Progenitor cell of endocrine pancreas (in vitro differentiated cells): ENCODE results near the gene MPZL3. TPM values are rescaled to one million over a fixed set of nuclear protein-coding genes. Genes with fewer than 3 reads are reported as not detected.

Source experiments
- DNase-seq: peaks from one replicate; pipeline ENCODE4 v3.0.0; 2021; ENCODE audit warnings: low spot score; ENCODE audit not compliant: unreplicated experiment
- H3K27ac Mint-ChIP-seq: 2 replicates; pipeline ENCODE4 v1.8.0; 2021; ENCODE audit warnings: mild to moderate bottlenecking, moderate library complexity, mixed read lengths
- H3K27me3 Mint-ChIP-seq: 2 replicates; pipeline ENCODE4 v1.8.0; 2021; ENCODE audit warnings: mixed read lengths
- H3K36me3 Mint-ChIP-seq: 2 replicates; pipeline ENCODE4 v1.8.0; 2022; ENCODE audit warnings: mixed read lengths; ENCODE audit not compliant: insufficient read depth
- H3K4me1 Mint-ChIP-seq: 2 replicates; pipeline ENCODE4 v1.8.0; 2021; ENCODE audit warnings: low read depth, mixed read lengths
- H3K4me3 Mint-ChIP-seq: 2 replicates; pipeline ENCODE4 v1.8.0; 2021; ENCODE audit warnings: low read depth, mild to moderate bottlenecking, moderate library complexity, mixed read lengths
- H3K9me3 Mint-ChIP-seq: 2 replicates; pipeline ENCODE4 v1.8.0; 2021; ENCODE audit warnings: low read depth, mixed read lengths
- total RNA-seq: library from RNA; stranded (reverse); gene quantifications from 2 replicates; pipeline ENCODE4 v1.2.1, GENCODE V29; 2021
- TF ChIP-seq, protein P1 (sequence below): fragments of 200-600 bp; sonication (generic); IDR thresholded peaks from one replicate; pipeline ENCODE4 v1.5.0; 2021; ENCODE audit warnings: antibody characterized with exemption, mild to moderate bottlenecking; ENCODE audit not compliant: unreplicated experiment

Gene MPZL3
- total RNA-seq, 1 donor from 2014 or later: 6.3 TPM

DNA sequence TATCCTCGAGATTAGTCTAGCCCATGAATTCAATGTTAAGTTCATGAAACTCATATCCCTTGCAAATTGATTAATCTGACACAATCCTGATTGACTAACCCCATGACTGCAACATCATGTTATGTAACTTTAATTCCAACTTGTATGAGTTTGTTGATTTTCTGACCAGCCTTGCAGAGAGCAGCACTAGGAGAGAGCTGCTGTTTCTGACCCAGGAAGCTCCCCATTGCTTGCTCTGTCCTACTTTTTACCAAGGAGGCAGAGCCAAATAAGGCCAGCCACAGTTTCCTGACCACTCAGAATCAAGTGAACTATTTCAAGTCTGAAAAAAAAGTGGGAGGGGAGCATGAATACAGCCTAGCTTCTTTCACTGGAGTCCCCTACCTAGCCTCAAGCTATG lies 13.2 kb downstream of the MPZL3 start:
- Mint-ChIP-seq H3K27ac (no peak overlapping the region), H3K27me3 (peaks cover 7% of the 10 kb centered on the region), H3K9me3 (no peaks in the 10 kb centered on the region), H3K4me3 (no peak overlapping the region), H3K4me1 (peaks cover 14% of the 10 kb centered on the region), H3K36me3 (no peaks in the 10 kb centered on the region)
- TF ChIP-seq, protein P1, sequence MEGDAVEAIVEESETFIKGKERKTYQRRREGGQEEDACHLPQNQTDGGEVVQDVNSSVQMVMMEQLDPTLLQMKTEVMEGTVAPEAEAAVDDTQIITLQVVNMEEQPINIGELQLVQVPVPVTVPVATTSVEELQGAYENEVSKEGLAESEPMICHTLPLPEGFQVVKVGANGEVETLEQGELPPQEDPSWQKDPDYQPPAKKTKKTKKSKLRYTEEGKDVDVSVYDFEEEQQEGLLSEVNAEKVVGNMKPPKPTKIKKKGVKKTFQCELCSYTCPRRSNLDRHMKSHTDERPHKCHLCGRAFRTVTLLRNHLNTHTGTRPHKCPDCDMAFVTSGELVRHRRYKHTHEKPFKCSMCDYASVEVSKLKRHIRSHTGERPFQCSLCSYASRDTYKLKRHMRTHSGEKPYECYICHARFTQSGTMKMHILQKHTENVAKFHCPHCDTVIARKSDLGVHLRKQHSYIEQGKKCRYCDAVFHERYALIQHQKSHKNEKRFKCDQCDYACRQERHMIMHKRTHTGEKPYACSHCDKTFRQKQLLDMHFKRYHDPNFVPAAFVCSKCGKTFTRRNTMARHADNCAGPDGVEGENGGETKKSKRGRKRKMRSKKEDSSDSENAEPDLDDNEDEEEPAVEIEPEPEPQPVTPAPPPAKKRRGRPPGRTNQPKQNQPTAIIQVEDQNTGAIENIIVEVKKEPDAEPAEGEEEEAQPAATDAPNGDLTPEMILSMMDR: no peak
- no peak for DNase-seq

DNA sequence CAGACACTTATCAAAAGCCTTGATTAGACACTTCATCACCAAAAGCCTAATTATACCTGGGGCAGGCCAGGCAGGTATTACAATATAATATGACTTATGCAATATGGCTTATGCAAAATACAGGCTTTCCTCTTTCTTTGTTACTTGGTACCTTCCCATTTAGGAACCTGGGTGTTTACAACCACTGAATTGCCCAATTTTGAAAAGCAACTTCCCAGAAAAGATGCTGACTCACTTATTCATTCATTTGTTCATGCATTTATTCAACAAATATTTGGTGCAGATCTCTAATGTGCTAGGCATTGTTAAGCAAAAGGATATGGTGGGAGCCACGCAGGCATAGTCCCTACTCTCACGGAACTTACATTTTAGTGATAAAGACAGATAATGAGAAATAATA lies 13.7 kb downstream of the MPZL3 start:
- H3K4me1 Mint-ChIP-seq: peaks cover 14% of the 10 kb centered on the region
- H3K27ac Mint-ChIP-seq: no peak overlapping the region
- H3K36me3 Mint-ChIP-seq: no peaks in the 10 kb centered on the region
- no peak overlapping the region for H3K4me3 Mint-ChIP-seq
- TF ChIP-seq, protein P1: no peak
- H3K9me3 Mint-ChIP-seq: no peaks in the 10 kb centered on the region
- peaks cover 7% of the 10 kb centered on the region for H3K27me3 Mint-ChIP-seq
- no peak for DNase-seq

DNA sequence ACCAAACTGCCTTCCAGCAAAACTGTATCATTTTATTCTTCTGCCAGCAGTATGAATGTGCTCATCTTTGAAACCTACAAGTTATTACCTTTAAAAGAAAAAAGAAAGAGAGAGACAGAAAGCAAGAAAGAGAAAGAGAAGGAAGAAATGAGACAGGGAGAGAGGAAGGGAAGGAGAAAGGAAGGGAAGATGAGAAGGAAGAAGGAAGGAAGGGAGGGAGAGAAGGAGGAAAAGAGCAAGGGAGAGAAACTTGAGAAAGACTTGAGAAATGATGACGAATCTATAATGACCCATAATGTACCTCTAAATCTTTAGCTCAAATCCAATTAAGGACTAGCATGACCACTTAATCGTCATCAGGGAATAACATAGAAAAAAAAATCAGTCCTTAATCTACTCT lies 16.0 kb downstream of the MPZL3 start:
- TF ChIP-seq, protein P1: no peak
- peaks cover 1% of the 10 kb centered on the region for H3K36me3 Mint-ChIP-seq

DNA sequence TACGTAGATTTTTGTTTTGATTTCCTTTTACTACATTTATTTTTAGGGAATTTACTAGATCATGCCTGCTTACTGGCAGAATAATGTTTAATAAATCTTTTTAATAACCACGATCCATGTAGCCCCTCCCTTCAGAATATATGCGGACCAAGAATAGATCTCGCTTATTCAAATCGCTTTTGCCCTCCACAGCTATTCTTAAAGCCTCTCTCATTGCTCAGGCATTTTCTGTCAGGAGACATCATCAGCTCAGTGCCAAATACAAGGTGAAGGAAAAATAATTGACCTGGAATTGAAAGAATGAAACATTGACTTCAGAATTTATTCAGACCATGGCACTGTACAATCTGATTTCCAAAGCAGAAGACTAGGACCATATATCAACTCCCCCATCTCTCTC lies 17.3 kb downstream of the MPZL3 start:
- no peak overlapping the region for H3K27ac Mint-ChIP-seq
- no peak overlapping the region for H3K4me3 Mint-ChIP-seq
- H3K27me3 Mint-ChIP-seq: no peaks in the 10 kb centered on the region
- peaks cover 1% of the 10 kb centered on the region for H3K36me3 Mint-ChIP-seq
- peaks cover 1% of the 10 kb centered on the region for H3K4me1 Mint-ChIP-seq
- no peaks in the 10 kb centered on the region for H3K9me3 Mint-ChIP-seq
- TF ChIP-seq, protein P1: no peak
- DNase-seq: no peak

More for the DNA sequence above, 16.0 kb downstream of the MPZL3 start:
- peaks cover 6% of the 10 kb centered on the region for H3K4me1 Mint-ChIP-seq
- no peaks in the 10 kb centered on the region for H3K9me3 Mint-ChIP-seq
- no peak overlapping the region for H3K4me3 Mint-ChIP-seq
- no peak overlapping the region for H3K27ac Mint-ChIP-seq
- DNase-seq: no peak
- H3K27me3 Mint-ChIP-seq: no peaks in the 10 kb centered on the region

DNA sequence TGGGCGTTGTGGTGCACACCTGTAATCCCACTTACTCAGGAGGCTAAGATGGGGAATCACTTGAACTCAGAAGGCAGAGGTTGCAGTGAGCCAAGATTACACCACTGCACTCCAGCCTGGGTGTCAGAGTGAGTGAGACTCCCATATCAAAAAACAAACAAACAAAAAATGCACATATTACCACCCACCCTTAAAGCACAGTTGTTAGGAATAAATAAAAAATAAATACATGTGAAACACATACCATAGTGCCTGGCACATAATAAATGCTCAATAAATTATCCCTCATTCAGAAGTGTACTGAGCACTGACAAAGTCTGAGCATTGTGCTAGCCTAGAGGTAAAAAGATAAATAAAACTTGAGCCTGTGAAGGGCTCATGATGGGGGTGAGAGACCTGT lies 18.3 kb downstream of the MPZL3 start:
- Mint-ChIP-seq H3K36me3 (peaks cover 6% of the 10 kb centered on the region), H3K4me3 (no peak overlapping the region), H3K27me3 (no peaks in the 10 kb centered on the region), H3K27ac (no peak overlapping the region), H3K4me1 (peaks cover 1% of the 10 kb centered on the region), H3K9me3 (no peaks in the 10 kb centered on the region)
- no peak for DNase-seq
- TF ChIP-seq, protein P1: no peak
